ENCODE results near the gene GRAP. TPM values are rescaled to one million over a fixed set of nuclear protein-coding genes. Genes with fewer than 3 reads are reported as not detected.

The GRAP gene
- total RNA-seq, 1 donor from 2014 or later = not detected

DNA sequence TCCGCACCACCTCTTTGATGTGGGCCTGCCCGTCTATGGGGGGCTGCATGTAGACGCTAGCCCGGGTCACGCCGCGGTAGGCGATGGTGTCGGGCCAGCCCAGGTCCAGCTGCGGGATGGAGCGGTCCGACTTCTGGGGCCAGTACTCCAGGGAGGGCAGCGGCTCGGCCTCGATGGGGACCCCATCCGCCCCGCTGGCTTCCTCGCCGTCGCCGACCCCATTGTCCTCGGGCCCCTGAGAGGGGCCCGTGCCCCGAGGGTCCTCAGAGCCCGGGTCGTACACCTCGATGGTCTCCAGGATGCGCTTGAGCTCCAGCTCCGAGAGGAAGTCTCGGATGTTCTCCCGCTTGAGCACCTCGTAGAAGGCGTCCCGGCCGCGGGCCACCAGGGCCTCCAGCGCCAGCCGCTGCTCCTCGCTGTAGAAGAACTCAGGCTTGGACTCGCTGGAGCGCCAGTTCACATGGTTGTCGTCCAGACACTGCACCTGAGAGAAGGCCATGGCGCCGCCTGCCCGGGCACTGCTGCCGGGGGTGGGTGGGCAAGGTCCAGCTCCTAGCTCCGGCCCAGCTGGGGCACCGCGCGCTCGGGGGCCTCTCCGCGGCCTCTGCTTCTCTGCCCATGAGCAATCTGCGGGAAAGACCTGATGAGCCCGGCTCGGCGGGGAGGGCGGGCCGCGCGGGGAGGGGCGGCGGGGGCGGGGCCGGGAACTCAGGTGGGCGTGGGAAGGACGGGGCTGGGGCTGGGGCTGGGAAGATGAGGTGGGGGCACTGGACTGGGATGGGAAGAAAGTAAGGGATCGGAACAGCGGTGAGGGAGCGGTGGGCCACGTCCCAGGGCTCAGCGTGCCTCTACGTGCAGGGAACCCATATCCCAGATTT is 43.0 kb downstream of the GRAP start:
- Mint-ChIP-seq H3K9me3 (ENCODE audit: unreplicated experiment) (no peaks in the 10 kb centered on the region), H3K27ac (ENCODE audit: unreplicated experiment) (peak overlapping the region; percentile 31), H3K4me1 (ENCODE audit: unreplicated experiment) (peaks cover 5% of the 10 kb centered on the region), H3K27me3 (ENCODE audit: unreplicated experiment) (no peaks in the 10 kb centered on the region), H3K36me3 (ENCODE audit: unreplicated experiment) (no peaks in the 10 kb centered on the region), H3K4me3 (ENCODE audit: unreplicated experiment) (peak overlapping the region; percentile 78)
- no peak for DNase-seq (ENCODE audit: extremely low spot score, unreplicated experiment)
- TF ChIP-seq, protein P1, sequence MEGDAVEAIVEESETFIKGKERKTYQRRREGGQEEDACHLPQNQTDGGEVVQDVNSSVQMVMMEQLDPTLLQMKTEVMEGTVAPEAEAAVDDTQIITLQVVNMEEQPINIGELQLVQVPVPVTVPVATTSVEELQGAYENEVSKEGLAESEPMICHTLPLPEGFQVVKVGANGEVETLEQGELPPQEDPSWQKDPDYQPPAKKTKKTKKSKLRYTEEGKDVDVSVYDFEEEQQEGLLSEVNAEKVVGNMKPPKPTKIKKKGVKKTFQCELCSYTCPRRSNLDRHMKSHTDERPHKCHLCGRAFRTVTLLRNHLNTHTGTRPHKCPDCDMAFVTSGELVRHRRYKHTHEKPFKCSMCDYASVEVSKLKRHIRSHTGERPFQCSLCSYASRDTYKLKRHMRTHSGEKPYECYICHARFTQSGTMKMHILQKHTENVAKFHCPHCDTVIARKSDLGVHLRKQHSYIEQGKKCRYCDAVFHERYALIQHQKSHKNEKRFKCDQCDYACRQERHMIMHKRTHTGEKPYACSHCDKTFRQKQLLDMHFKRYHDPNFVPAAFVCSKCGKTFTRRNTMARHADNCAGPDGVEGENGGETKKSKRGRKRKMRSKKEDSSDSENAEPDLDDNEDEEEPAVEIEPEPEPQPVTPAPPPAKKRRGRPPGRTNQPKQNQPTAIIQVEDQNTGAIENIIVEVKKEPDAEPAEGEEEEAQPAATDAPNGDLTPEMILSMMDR (IDR thresholded peaks at IDR 0.05) = no peak

DNA sequence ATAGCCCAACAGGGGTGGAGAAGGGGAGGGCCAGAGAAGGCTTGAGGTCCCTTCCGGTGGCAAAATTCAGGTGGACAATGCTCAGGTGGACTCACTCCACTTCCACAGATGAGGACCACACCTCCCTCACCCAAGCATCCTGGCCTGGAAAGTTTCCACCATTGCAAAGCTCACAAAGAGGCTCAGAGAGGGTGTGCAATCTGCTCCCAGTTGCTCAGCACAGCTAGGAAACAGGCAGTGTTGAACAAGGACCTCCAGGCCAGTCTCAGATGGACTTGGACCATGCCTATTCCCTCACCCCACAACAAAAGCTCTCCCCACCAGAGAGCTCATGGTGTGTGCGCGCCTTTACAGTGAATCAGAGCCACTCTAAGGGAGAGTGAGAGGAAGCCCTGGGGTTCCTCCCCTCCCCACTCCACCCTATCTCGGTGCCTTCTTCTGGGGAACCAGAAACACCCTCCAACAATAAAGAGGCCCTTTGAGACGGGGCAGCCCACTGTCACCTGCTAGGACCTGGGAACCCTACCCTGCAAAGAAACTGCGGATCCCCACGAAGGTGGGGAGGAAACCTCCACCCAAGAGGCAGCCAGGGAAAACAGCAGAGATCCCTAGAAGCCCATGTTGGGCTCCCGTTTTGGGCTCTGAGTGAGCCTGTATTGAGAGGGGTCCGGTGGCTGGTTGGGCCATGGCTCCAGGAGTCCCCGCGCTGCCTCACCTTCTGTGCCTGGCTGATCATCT is 43.8 kb downstream of the GRAP start:
- H3K4me1 Mint-ChIP-seq (ENCODE audit: unreplicated experiment) = peaks cover 5% of the 10 kb centered on the region
- no peaks in the 10 kb centered on the region for H3K9me3 Mint-ChIP-seq (ENCODE audit: unreplicated experiment)
- H3K36me3 Mint-ChIP-seq (ENCODE audit: unreplicated experiment) = no peaks in the 10 kb centered on the region
- DNase-seq (ENCODE audit: extremely low spot score, unreplicated experiment) = no peak
- H3K27me3 Mint-ChIP-seq (ENCODE audit: unreplicated experiment) = no peaks in the 10 kb centered on the region
- no peak overlapping the region for H3K27ac Mint-ChIP-seq (ENCODE audit: unreplicated experiment)
- TF ChIP-seq, protein P1 (IDR thresholded peaks at IDR 0.05) = no peak
- H3K4me3 Mint-ChIP-seq (ENCODE audit: unreplicated experiment) = peak overlapping the region; percentile 59

DNA sequence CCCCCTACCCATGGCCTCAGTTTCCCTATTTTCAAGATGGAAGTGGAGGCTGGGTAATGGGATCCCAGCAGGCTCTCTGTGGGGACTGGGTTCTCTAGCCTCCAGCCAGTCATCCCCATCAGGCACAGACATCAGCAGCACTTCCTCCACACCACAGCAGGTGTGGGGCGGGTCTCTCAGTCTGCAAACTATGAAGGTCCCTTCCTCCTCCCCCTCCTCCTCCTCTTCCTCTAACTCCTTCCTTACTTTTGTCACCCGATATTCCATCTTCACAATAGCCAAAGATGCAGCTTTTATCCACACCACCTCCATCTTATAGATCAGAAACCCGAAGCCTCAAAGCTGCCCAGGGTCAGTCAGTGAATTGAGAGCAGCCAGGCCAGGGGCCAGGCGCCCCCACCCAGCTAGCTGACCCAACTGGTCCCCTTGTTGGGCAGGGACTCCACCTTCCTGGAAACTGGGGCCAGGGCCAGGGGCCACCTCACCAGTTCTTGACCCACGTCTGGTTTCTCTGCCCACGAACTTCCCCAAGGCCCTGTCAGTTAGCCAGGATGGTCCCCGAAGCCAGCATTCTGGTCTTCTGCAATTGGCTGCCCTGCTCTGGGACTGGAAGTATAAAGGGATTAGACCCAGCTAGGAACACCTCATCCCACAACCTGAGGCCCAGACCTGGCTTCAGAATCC is 44.7 kb downstream of the GRAP start:
- TF ChIP-seq, protein P1 (IDR thresholded peaks at IDR 0.05) = no peak
- H3K36me3 Mint-ChIP-seq (ENCODE audit: unreplicated experiment) = no peaks in the 10 kb centered on the region
- no peak overlapping the region for H3K4me3 Mint-ChIP-seq (ENCODE audit: unreplicated experiment)
- no peak overlapping the region for H3K27ac Mint-ChIP-seq (ENCODE audit: unreplicated experiment)
- DNase-seq (ENCODE audit: extremely low spot score, unreplicated experiment) = no peak
- H3K4me1 Mint-ChIP-seq (ENCODE audit: unreplicated experiment) = peaks cover 5% of the 10 kb centered on the region
- H3K9me3 Mint-ChIP-seq (ENCODE audit: unreplicated experiment) = no peaks in the 10 kb centered on the region
- no peaks in the 10 kb centered on the region for H3K27me3 Mint-ChIP-seq (ENCODE audit: unreplicated experiment)

DNA sequence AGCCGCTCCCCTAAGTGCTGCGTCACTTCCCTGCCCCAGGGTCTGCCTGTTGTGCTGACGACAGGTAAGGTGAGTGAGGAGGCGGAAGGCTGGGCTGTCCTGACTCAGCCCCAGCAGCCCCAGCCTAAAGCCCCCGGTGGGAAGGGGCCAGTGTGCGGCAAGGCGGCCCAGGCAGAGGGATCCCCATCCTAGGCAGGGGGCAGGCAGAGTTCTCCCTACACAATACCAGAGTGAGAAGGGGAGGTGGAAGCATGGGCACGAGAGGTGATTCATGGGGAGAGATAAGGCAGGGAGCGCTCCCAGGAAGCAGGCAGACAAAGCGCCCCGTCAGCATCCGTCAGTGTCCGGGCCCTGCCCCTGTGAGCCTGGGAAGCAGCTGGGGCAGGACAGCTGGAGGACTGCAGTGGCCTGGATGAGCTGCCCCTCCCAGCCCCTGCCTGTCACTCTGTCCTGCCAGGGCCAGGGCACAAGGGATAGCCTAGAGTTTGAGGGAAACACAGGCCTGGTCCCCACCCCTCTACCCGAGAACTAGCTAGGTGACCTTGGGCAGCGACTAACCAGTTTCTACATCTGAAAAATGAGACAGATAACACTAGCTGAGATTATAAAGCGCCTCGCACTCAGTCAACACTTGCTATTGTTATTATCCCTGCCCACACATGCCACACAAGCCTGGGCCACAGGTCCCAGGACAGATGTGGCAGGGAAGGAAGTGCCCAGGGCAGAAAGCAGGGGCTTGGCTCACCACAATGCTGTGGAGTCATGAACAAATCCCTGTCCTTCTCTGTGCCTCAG is 46.0 kb downstream of the GRAP start:
- H3K4me3 Mint-ChIP-seq (ENCODE audit: unreplicated experiment) = no peak overlapping the region
- peaks cover 2% of the 10 kb centered on the region for H3K36me3 Mint-ChIP-seq (ENCODE audit: unreplicated experiment)
- TF ChIP-seq, protein P1 (IDR thresholded peaks at IDR 0.05) = no peak
- no peak for DNase-seq (ENCODE audit: extremely low spot score, unreplicated experiment)
- H3K9me3 Mint-ChIP-seq (ENCODE audit: unreplicated experiment) = peaks cover 3% of the 10 kb centered on the region
- peaks cover 5% of the 10 kb centered on the region for H3K4me1 Mint-ChIP-seq (ENCODE audit: unreplicated experiment)
- H3K27ac Mint-ChIP-seq (ENCODE audit: unreplicated experiment) = no peak overlapping the region
- H3K27me3 Mint-ChIP-seq (ENCODE audit: unreplicated experiment) = no peaks in the 10 kb centered on the region
